HepG2 (cell line): ENCODE measurements around the gene COQ8A. TPM values are rescaled to one million over a fixed set of nuclear protein-coding genes. Genes with fewer than 3 reads are reported as not detected.

ENCODE experiments used
- ATF7 ChIP-seq, 2 experiments: fragments of 450-650 bp in 1 of 2; sonication (generic) in 1 of 2; formaldehyde crosslinking in 1 of 2; IDR thresholded peaks; 2 replicates each; pipeline versions ENCODE4 v1.4.0 to v1.6.1; 2016 to 2020; ENCODE audit warnings: antibody characterized with exemption in 1 of 2, mild to moderate bottlenecking in 1 of 2, missing genetic modification reagents in 1 of 2
- BCL3 ChIP-seq: sonication (generic); formaldehyde crosslinking; IDR thresholded peaks from 2 replicates; pipeline ENCODE4 v1.5.1; 2020; ENCODE audit warnings: mild to moderate bottlenecking, missing genetic modification reagents, moderate library complexity
- CCDC6 ChIP-seq: sonication (generic); formaldehyde crosslinking; IDR thresholded peaks from 2 replicates; pipeline ENCODE4 v1.8.1; 2022; ENCODE audit warnings: mild to moderate bottlenecking, missing genetic modification reagents, moderate library complexity
- CENPT ChIP-seq: sonication (generic); formaldehyde crosslinking; IDR thresholded peaks from 2 replicates; pipeline ENCODE4 v1.8.0; 2022; ENCODE audit warnings: low read depth, mild to moderate bottlenecking, moderate library complexity, missing genetic modification reagents
- GABPA ChIP-seq, 2 experiments: IDR thresholded peaks; 2 replicates each; pipeline ENCODE4 v1.6.1; 2011 to 2016; ENCODE audit warnings: low read depth in 2 of 2, low read length in 1 of 2, missing biosample characterization in 1 of 2, missing genetic modification characterization in 1 of 2
- GPN1 ChIP-seq: sonication (generic); formaldehyde crosslinking; IDR thresholded peaks from 2 replicates; pipeline ENCODE4 v1.5.1; 2020; ENCODE audit warnings: missing genetic modification reagents, borderline replicate concordance
- HHEX ChIP-seq: IDR thresholded peaks from 2 replicates; pipeline ENCODE4 v1.6.1; 2016; ENCODE audit warnings: control low read depth
- KDM1A ChIP-seq: IDR thresholded peaks from 2 replicates; pipeline ENCODE4 v1.6.1; 2016; ENCODE audit warnings: missing compliant biosample characterization
- PCBP1 ChIP-seq: fragments of 200-400 bp; formaldehyde crosslinking; IDR thresholded peaks from 2 replicates; pipeline ENCODE4 v1.6.1; 2017; ENCODE audit warnings: mild to moderate bottlenecking, low read depth, low read length, borderline replicate concordance
- POLR2AphosphoS2 ChIP-seq: IDR thresholded peaks from 2 replicates; pipeline ENCODE4 v1.6.1; 2011; ENCODE audit warnings: low read depth, low read length, improper control_type of control experiment
- SP140L ChIP-seq: sonication (generic); formaldehyde crosslinking; IDR thresholded peaks from 2 replicates; pipeline ENCODE4 v1.4.0; 2020; ENCODE audit warnings: missing genetic modification reagents, borderline replicate concordance
- TERF1 ChIP-seq: sonication (generic); formaldehyde crosslinking; IDR thresholded peaks from 2 replicates; pipeline ENCODE4 v1.8.0; 2022; ENCODE audit warnings: mild to moderate bottlenecking, missing genetic modification reagents, moderate library complexity
- ZBTB21 ChIP-seq: sonication (generic); formaldehyde crosslinking; IDR thresholded peaks from 2 replicates; pipeline ENCODE4 v1.4.0; 2020; ENCODE audit warnings: missing genetic modification reagents
- ZNF124 ChIP-seq: sonication (generic); formaldehyde crosslinking; IDR thresholded peaks from 2 replicates; pipeline ENCODE4 v1.4.0; 2020; ENCODE audit warnings: missing genetic modification reagents
- ZNF335 ChIP-seq: sonication (generic); formaldehyde crosslinking; IDR thresholded peaks from 2 replicates; pipeline ENCODE4 v1.4.0; 2020; ENCODE audit warnings: missing genetic modification reagents
- ZNF430 ChIP-seq: sonication (generic); formaldehyde crosslinking; IDR thresholded peaks from 2 replicates; pipeline ENCODE4 v1.9.0; 2021; ENCODE audit warnings: mild to moderate bottlenecking, missing genetic modification reagents
- ZNF598 ChIP-seq: sonication (generic); formaldehyde crosslinking; IDR thresholded peaks from 2 replicates; pipeline ENCODE4 v1.5.1; 2020; ENCODE audit warnings: mild to moderate bottlenecking, missing genetic modification reagents, borderline replicate concordance
- ZNF605 ChIP-seq: sonication (generic); formaldehyde crosslinking; IDR thresholded peaks from 2 replicates; pipeline ENCODE4 v1.8.0; 2022; ENCODE audit warnings: mild to moderate bottlenecking, missing genetic modification reagents
- ZNF724P ChIP-seq: sonication (generic); formaldehyde crosslinking; IDR thresholded peaks from 2 replicates; pipeline ENCODE4 v1.8.0; 2022; ENCODE audit warnings: missing genetic modification reagents, borderline replicate concordance
- ZSCAN29 ChIP-seq: sonication (generic); formaldehyde crosslinking; conservative IDR thresholded peaks from 2 replicates; pipeline ENCODE4 v1.4.0; 2020; ENCODE audit warnings: mild to moderate bottlenecking, missing genetic modification reagents
- polyA plus RNA-seq, 8 experiments: library from polyadenylated mRNA; depleted of rRNA in 3 of 8; stranded (reverse) in 7 of 8; unstranded in 1 of 8; fragments of >200 nt; fragmentation: Illumina TruSeq in 4 of 8; extraction: Trizol in 4 of 8; gene quantifications; 2 replicates each; pipeline versions ENCODE4 v1.2.1 to v1.2.3, GENCODE V29; 2011 to 2016; ENCODE audit warnings: low read depth in 4 of 8, missing spikeins in 1 of 8, mixed read lengths in 1 of 8; ENCODE audit not compliant: insufficient read depth in 1 of 8
- total RNA-seq, 5 experiments: library from RNA; depleted of rRNA; stranded (reverse); fragments of >200 nt; fragmentation: Illumina TruSeq; extraction: Trizol; gene quantifications; 2 replicates each; pipeline ENCODE4 v1.2.3, GENCODE V29; 2016; ENCODE audit warnings: low read depth in 1 of 5
- TF ChIP-seq, protein P1 (sequence below): sonication (generic); formaldehyde crosslinking; IDR thresholded peaks from 2 replicates; pipeline ENCODE4 v1.9.0; 2021; ENCODE audit warnings: mild to moderate bottlenecking, missing genetic modification reagents

The COQ8A gene
- total and polyA plus RNA-seq, 2 of the 13 experiments (the other 11 are each of a cell fraction or from before 2014, with no cell fraction given) = 60.4 to 88.7 TPM

DNA sequence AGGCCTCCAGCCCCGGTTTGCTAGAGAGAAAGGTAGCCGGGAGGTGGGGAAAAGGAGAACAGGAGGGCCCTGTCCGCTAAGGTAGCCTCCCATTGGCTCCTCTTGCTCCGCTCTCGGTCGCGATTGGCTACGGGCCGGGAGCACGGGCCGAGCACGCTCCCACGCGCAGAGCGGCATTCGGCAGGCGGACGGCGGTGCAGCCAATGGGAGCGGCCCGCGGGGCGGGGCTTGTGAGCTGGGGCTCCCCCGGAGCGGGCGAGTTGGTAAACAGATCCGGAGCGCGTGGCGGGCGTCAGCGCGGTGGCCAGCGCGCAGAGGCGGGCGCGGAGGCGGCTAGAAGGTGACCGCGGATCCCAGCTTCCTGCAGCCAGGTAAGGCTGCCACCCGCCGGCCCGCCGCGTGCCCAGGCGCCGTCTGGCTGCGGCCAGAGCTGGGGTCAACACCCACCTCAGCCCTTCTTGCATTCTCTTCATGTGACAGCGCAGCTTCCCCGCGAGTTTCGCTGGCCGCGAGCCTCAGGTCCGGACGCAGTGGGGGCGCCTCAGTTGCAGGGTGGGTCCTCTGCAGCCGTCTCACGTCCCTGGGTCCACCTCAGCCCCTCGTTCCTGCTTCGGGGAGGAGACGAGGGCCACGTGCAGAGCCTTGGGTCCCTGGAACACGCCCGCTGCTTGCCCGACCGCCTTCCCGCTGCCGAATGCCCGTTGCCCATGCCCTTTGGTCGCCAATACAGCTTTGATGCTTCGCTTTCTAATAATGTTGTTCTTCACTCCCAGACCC is at the start of gene COQ8A (continued):
- TF ChIP-seq ZNF430 (0 out of 2 replicates have a peak, but pooled peaks have one; percentile 49), ZNF724P (CRISPR knock-in tag) (no peak), CCDC6 (CRISPR knock-in tag) (peak; percentile 84), ATF7 (IDR thresholded peaks at IDR 0.05) (no peak), ATF7 (CRISPR knock-in tag; IDR thresholded peaks at IDR 0.05) (no peak), ZSCAN29 (CRISPR knock-in tag) (0 out of 2 replicates have a peak, but pooled peaks have one; percentile 18), GABPA (IDR thresholded peaks at IDR 0.05; ENCODE audit: low read depth, low read length) (no peak), GABPA (CRISPR knock-in tag; IDR thresholded peaks at IDR 0.05; ENCODE audit: low read depth) (no peak), KDM1A (CRISPR knock-in tag) (no peak), ZNF335 (CRISPR knock-in tag) (no peak), POLR2AphosphoS2 (no peak), ZNF124 (no peak), BCL3 (CRISPR knock-in tag) (peak; percentile 99), PCBP1 (no peak), ZBTB21 (no peak), SP140L (CRISPR knock-in tag) (no peak), CENPT (CRISPR knock-in tag) (no peak), TERF1 (no peak), ZNF605 (peak; percentile 2; the same call in 1 of the 2 replicates), GPN1 (no peak), HHEX (CRISPR knock-in tag) (no peak), ZNF598 (CRISPR knock-in tag) (no peak; the same call in 1 of the 2 replicates)
- TF ChIP-seq, protein P1, sequence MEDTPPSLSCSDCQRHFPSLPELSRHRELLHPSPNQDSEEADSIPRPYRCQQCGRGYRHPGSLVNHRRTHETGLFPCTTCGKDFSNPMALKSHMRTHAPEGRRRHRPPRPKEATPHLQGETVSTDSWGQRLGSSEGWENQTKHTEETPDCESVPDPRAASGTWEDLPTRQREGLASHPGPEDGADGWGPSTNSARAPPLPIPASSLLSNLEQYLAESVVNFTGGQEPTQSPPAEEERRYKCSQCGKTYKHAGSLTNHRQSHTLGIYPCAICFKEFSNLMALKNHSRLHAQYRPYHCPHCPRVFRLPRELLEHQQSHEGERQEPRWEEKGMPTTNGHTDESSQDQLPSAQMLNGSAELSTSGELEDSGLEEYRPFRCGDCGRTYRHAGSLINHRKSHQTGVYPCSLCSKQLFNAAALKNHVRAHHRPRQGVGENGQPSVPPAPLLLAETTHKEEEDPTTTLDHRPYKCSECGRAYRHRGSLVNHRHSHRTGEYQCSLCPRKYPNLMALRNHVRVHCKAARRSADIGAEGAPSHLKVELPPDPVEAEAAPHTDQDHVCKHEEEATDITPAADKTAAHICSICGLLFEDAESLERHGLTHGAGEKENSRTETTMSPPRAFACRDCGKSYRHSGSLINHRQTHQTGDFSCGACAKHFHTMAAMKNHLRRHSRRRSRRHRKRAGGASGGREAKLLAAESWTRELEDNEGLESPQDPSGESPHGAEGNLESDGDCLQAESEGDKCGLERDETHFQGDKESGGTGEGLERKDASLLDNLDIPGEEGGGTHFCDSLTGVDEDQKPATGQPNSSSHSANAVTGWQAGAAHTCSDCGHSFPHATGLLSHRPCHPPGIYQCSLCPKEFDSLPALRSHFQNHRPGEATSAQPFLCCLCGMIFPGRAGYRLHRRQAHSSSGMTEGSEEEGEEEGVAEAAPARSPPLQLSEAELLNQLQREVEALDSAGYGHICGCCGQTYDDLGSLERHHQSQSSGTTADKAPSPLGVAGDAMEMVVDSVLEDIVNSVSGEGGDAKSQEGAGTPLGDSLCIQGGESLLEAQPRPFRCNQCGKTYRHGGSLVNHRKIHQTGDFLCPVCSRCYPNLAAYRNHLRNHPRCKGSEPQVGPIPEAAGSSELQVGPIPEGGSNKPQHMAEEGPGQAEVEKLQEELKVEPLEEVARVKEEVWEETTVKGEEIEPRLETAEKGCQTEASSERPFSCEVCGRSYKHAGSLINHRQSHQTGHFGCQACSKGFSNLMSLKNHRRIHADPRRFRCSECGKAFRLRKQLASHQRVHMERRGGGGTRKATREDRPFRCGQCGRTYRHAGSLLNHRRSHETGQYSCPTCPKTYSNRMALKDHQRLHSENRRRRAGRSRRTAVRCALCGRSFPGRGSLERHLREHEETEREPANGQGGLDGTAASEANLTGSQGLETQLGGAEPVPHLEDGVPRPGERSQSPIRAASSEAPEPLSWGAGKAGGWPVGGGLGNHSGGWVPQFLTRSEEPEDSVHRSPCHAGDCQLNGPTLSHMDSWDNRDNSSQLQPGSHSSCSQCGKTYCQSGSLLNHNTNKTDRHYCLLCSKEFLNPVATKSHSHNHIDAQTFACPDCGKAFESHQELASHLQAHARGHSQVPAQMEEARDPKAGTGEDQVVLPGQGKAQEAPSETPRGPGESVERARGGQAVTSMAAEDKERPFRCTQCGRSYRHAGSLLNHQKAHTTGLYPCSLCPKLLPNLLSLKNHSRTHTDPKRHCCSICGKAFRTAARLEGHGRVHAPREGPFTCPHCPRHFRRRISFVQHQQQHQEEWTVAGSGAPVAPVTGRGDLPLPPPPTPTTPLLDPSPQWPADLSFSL = no peak
